Kidney glomerular epithelial cell (primary cell): ENCODE results near the gene LINGO4.
"Not testable (repeated sequence)": the region's sequence is repeated elsewhere in the genome, so short reads cannot be mapped to it uniquely, and the experiment has no call there.

Experiments
- DNase-seq: peaks from one replicate; lab custom pipeline; 2025; lab: John Stamatoyannopoulos, UW

The LINGO4 gene

DNA sequence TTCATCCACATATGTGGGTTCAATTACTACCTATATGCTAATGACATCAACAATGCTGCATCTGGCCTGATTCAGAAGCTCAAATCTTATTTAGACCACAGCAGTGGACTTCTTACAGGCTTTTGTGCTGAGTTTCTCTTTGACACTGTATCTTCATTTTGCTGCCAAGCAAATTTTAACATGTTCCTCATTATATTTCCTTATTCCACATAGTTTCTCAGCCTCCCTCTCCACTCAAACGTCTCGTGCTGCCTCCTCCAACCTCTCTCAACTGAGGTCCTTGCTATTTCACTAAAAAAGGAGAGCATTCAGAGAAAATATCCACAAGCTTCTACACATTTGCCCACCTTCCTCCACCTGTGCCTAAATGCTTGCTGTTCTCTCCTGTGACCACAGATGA lies 21.4 kb downstream of the LINGO4 start:
- no peak for DNase-seq

DNA sequence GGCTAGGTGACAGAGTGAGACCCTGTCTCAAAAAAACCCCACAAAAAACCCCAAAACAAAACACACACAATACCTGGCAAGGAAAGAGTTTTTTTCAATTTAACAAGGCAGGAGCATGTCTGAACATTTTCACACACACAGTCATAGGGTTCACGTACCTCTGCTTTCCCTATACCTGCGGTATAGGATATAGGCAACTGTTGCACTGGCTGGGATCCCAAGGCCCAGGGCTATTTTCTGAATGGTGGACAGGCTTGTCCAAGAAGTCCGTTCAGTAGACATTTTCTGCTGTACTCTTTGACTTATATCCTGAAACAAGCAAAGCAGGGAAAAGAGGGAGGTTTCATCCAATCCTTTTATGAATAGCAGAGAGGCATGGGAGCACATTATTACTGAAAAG lies 22.5 kb downstream of the LINGO4 start:
- no peak for DNase-seq

DNA sequence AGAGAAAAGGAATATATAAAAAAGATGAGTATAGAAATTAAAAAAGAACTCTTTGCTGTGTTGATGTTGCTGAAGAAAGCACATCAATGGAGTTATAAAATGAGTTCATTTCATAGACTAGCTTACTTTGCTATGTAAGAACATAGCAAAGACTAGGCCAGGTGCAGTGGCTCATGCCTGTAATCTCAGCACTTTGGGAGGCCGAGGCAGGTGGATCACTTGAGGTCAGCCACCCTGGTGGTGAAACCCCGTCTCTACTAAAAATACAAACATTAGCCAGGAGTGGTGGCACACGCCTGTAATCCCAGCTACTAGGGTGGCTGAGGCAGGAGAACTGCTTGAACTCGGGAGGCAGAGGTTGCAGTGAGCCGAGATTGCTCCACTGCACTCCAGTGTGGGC lies 23.2 kb downstream of the LINGO4 start:
- not testable (repeated sequence) for DNase-seq

DNA sequence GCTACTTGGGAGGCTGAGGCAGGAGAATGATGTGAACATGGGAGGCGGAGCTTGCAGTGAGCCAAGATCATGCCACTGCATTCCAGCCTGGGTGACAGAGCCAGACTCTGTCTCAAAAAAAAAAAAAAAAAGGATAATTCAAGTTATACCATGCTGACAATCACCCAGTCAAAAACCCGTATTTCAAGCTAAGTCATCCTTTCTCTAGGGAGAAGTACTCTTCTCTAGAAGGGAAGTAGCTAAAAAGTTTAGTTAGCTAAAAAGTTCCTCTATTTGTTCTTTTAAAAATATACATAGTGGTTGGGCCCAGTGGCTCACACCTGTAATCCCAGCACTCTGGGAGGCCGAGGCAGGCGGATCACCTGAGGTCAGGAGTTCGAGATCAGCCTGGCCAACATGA lies 24.5 kb downstream of the LINGO4 start:
- DNase-seq, result not testable (repeated sequence)

DNA sequence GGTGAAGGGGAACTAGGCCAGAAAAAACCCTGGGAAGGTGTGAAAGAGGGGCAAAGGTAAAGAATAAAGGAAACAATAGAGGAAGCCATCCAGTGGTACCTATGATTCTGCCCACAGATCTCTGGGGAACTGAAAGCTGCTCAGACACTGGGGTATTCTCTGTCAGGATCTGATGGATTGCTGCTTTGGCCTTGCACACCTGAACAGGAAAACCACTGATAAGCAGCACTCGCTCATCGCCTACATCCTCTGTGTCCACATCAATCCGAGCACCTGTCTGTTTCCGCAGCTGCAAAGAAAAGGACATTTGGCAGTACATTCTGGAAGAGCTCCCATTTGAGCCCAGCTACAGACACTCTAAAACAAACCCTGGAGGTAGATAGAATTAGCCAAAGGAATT lies 25.4 kb downstream of the LINGO4 start:
- no peak for DNase-seq

DNA sequence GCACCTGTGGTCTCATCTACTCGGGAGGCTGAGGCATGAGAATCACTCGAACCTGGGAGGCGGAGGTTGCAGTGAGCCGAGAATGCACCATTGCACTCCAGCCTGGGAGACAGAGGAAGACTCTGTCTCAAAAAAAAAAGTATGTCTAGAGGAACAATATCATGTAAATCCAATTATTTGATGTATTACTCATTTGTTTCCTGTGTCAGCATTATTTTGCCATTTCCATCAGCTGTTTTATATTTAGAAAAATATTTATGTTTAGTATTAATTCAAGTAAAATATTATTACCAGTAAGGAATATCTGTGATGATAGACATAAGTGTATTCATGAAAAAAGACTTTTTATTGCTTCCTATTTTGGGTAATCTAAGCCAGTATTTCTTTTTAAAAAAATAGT lies 27.9 kb downstream of the LINGO4 start:
- no peak for DNase-seq

DNA sequence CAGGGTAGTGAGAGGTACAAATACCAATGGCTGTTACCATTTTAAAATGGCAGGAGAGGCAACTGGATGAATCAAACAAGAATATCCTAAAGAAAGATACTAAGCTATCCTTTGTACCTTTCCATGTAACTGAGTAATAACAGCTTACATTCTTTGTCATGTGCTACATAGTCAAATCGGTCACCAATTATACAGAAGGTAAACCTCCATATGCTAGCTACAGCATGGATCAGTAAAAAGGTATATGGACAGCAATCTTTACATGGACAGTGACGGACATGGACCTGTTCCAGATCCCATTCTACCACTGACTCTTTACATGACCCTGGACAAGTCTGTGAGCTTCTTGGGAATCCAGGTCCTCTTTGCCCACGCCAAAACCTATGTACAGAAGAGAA lies 28.6 kb downstream of the LINGO4 start:
- no peak for DNase-seq

DNA sequence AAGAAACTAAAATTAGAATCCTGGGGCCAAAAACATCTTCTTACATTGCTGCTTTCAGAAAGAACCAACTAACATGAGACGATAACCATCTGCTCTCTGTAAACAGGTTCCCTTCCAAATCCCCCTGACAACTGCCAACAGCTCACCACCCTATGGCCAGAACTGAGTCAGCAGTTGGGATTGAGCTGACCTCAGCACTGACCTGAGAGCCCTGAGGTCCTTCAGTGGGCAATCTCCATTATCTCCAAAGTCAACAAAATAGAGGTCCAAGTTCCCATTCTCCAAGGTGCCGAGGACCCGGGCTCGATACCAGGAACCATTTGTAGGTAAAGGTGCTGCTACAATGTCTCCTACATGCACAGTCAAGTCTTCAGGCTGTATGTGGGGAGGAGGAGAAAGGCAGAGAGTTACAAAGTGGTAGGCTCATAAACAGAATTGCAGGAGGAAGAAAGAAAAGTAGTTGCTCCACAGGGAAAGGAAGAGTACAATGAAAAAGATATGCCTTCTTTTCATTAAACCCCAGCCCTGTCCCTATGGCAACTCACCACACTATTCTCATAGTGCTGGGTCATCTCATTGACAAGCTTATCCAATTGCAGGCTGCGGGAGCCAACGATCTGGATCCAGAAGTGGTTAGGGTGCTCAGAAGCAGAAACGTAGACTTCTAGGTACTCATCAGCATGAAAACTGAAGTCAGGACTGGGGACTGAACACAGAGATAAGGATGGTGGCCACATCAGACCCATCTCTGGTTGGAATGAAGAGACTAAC lies 29.1 kb downstream of the LINGO4 start:
- DNase-seq, result no peak

DNA sequence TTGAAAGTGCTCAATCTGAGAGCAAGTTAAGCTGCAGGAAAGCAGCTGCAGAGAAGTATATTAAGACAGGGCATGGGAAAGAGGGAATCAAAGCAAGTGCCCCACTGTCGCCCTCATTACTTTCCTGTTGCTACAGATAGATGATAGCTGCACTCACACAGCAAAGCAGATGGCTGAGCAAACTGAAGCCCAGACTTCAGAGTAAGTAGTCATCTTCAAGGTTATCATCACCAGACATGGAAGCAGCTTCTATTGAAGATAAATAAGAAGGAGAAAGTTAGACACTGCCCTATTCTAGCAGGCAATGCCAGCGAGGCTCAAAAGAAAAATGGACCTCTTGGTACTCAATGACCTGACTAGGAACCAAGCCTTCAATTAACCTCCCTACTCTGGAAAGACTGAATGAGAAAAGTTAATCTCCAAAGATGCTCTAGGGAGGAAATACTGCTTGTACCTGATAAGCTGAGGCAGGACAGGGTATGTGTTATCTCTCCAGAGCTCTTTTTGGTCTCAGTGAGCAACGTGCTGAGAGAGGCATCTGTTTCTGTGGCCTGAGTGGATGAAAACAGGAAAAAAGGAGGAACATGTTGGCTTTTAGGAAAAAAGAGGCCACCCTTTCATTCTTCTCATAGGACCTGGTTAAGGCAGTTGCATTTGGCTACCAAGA lies 30.8 kb downstream of the LINGO4 start:
- DNase-seq, result no peak

DNA sequence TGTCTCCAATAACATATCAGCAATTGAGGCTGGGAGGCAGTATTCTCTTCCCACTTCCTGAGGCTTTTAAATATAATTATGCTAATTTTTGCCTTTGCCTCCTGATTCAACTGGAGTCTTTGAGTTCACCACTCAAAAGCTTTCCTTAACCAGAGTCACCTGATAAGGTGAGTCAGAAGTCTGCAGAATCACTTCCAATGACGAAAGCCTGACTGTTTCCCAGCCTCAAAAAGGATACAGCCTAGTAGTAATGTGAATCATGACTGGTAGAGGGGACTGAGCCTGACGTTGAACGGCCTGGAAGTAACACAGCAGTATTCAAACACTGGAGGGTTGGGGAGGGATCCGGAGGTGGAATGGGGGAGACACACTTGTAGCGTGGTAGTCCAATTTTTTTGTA lies 31.5 kb downstream of the LINGO4 start:
- DNase-seq, result no peak

DNA sequence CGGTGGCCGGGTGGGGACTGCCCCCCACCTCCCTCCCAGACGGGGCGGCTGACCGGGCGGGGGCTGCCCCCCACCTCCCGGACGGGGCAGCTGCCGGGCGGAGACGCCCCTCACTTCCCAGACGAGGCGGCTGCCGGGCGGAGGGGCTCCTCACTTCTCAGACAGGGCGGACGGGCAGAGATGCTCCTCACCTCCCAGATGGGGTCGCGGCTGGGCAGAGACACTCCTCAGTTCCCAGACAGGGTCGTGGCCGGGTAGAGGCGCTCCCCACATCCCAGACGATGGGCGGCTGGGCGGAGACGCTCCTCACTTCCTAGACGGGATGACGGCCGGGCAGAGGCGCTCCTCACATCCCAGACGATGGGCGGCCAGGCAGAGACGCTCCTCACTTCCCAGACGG lies 35.9 kb downstream of the LINGO4 start:
- DNase-seq, result not testable (repeated sequence)

DNA sequence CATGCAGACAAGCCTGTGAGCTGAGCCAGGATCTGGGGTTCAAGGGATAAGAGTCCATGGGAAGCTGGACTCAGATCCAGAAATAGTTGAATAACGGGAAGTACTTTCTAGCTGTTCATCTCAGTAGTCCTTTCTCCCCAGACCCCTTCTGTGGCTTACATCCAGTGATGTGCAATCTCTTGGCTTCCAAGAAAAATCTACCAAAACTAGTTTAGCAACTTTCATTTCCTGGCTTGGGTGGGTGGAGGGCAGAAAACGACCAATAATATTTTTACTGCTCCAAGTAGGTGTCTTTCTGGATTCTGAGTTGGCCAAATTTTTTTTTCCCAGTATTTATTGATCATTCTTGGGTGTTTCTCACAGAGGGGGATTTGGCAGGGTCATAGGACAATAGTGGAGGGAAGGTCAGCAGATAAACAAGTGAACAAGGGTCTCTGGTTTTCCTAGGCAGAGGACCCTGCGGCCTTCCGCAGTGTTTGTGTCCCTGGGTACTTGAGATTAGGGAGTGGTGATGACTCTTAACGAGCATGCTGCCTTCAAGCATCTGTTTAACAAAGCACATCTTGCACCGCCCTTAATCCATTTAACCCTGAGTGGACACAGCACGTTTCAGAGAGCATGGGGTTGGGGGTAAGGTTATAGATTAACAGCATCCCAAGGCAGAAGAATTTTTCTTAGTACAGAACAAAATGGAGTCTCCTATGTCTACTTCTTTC lies 36.7 kb downstream of the LINGO4 start:
- DNase-seq, result not testable (repeated sequence)

DNA sequence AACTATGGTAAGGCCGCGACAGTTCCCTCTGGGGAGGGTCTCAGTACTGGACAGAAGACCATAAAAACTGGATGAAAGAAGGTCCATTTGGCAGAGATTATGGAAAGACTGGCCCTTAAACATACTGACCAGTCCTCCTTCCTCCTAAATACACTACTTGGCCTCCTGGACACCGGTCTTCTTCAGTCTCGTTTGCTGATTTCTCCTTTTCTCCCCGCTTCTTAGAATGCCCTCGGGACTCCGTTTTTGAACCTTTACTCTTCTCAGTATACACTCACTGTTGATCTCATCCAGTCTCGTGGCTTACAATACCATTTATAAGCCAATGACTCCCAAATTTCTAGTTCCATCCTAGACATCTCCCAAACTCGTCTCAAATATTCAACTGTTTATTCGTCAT lies 41.2 kb downstream of the LINGO4 start:
- DNase-seq, result no peak

DNA sequence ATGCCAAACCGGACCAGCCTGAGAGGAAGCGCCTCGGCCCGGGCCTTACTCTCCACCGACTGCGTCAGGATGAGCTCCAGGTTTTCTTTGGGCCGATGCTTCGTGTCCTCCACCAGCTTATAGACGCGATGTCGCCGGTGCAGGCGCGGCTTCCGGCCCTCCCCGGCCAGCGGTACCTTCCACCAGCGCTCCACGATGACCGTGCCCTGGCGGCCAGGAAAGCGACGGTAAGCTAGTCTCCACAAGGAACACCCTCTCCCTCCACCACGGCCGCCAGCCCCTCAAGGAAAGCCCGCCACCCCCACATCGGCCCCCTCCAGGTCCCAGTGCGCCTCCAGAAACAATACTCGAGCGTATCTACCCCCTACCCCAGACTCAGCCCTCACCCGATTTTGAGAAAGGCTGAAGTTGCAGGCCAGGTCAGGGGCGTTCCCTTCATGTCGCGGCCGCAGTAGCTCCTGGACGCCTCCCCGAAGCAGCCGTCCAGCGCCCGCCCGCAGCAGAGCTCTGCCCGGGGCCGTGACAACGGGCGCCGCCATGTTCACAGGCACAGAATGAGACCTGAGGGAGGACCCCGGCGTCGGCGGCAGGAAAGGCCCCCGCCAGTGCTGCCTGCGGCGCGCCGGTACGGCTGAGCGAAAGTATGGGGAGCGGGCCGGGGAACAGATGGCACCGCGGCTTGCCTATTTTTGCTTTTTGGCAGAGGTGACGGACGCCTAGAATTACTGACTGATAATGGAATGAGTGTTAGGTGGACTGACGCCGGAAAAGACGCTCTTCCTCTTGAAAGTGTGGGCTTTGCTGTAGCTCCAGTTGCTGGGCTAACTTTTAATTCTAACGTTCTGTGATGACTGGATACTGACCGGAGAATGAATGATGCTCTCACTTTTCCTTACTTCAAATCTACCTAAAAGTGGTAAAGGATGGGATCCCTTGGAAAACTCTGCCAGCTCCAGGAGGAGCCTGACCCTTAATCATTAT lies 42.0 kb downstream of the LINGO4 start, which contains the start of gene MRPL9:
Gene MRPL9, minus strand, starts transcription at position 556 of the 981 bp plus-strand sequence. Its CDS starts 17 bp downstream, at position 539.
- peak; percentile 63 for DNase-seq

DNA sequence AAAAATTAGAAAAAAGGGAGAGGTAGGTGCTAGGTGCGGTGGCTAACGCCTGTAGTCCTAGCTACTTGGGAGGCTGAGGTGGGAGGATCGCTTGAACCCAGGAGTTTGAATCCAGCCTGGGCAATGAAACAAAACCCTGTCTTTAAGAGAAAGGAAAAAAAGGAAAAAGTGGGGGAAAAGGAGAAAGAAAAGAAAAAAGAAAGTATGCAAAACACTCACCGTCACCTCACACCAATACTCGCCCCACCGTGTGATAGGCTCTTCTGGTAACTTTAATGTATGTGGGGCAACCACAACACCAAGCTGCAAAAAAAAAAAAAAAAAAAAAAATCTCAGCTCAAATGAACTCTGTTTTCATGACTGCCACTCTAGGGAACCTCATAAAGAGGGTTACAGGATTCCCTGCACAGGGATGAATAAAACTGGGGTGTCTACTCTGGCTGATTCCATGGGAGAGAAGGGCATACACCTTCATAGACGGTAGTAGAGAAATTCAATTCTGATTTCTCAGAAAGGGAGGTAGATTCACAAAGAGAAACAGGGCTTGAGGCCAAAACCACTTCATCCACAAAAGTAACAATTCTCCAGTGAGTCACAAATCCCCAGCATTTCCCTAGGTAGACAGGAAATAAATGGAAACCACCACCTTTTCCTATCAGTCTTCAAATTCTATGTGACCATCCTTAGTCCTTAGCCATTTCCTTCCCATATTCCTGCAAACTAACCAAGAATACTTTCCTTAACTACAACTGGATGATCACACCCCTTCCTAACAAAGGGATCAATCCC lies 44.4 kb downstream of the LINGO4 start:
- no peak for DNase-seq

DNA sequence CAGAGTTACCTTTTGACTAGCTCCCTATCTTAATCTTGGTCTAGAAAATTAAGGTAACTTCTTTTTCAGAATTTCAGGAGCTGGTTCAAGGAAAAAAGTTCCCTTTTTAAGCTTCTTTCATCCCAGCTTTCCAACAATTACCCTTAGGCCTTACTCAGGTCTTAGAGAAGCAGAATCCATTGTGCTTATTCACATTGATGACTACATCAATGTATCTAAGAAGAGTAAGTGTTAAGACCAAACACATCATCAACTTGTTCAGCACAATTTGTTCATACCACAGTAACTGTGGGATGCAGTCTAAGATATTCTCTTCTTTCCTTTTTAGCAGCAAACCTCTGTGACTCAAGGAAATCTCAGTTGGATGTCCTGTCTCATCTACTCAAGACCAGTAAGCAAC lies 46.0 kb downstream of the LINGO4 start:
- no peak for DNase-seq

DNA sequence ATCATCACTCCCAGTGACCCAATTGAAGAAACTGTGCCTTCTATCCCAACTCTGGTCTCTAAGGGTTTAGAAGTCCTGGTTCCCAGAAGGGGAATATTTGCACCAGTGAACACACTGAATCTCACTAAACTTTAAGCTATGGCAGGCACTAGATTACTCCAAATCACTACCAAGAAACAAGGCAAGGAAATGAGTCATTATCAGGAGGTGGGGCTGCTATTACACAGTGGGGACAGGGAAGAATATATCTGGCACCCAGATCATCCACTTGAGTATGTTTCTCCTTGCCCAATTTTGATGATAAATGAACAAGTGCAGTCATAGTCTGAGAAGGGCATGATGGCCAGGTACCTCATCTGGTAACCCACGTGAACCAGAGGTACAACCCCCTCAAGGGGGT lies 48.9 kb downstream of the LINGO4 start:
- peak; percentile 7 for DNase-seq
